Mesothelial cell of epicardium (in vitro differentiated cells): ENCODE data around the gene CDH4. TPM values are rescaled to one million over a fixed set of nuclear protein-coding genes. Genes with fewer than 3 reads are reported as not detected.

Experiments used
- DNase-seq, 2 experiments: peaks; one replicate each; pipeline ENCODE4 v3.0.0; 2021; ENCODE audit warnings: low spot score in 2 of 2; ENCODE audit not compliant: unreplicated experiment in 2 of 2
- H3K27ac Mint-ChIP-seq: 2 replicates; pipeline ENCODE4 v1.8.0; 2021; ENCODE audit warnings: mixed read lengths
- H3K27me3 Mint-ChIP-seq: 2 replicates; pipeline ENCODE4 v1.8.0; 2021; ENCODE audit warnings: low read depth, mixed read lengths
- H3K36me3 Mint-ChIP-seq: 2 replicates; pipeline ENCODE4 v1.8.0; 2021; ENCODE audit warnings: mixed read lengths
- H3K4me1 Mint-ChIP-seq: 2 replicates; pipeline ENCODE4 v1.8.0; 2021; ENCODE audit warnings: mixed read lengths
- H3K4me3 Mint-ChIP-seq: 2 replicates; pipeline ENCODE4 v1.8.0; 2021; ENCODE audit warnings: mild to moderate bottlenecking, moderate library complexity, mixed read lengths
- H3K9me3 Mint-ChIP-seq: 2 replicates; pipeline ENCODE4 v1.8.0; 2021; ENCODE audit warnings: mixed read lengths
- CTCF ChIP-seq: fragments of 200-600 bp; sonication (generic); IDR thresholded peaks from one replicate; pipeline ENCODE4 v1.5.0; 2021; ENCODE audit warnings: antibody characterized with exemption; ENCODE audit not compliant: unreplicated experiment
- total RNA-seq: library from RNA; stranded (reverse); gene quantifications from 3 replicates; pipeline ENCODE4 v1.2.1, GENCODE V29; 2021

The CDH4 gene
- total RNA-seq, 1 donor from 2014 or later = 1.1 TPM

- no peak overlapping the region for H3K27ac Mint-ChIP-seq
- peaks cover 7% of the 10 kb centered on the region for H3K9me3 Mint-ChIP-seq
- no peaks in the 10 kb centered on the region for H3K4me1 Mint-ChIP-seq
- no peak for DNase-seq
- H3K4me3 Mint-ChIP-seq = no peak overlapping the region
- peaks cover 26% of the 10 kb centered on the region for H3K36me3 Mint-ChIP-seq
- no peaks in the 10 kb centered on the region for H3K27me3 Mint-ChIP-seq
- TF ChIP-seq CTCF = no peak
Observed at GRCh38 chr20:61975407-61976129, 723.5 kb downstream of the CDH4 start.

GRCh38 chr20:61976263-61976643, 724.2 kb downstream of the CDH4 start:
- Mint-ChIP-seq H3K4me3 (no peak overlapping the region), H3K9me3 (peaks cover 7% of the 10 kb centered on the region), H3K36me3 (peaks cover 26% of the 10 kb centered on the region), H3K4me1 (no peaks in the 10 kb centered on the region), H3K27ac (no peak overlapping the region), H3K27me3 (no peaks in the 10 kb centered on the region)
- no peak for TF ChIP-seq CTCF
- DNase-seq = no peak

GRCh38 chr20:61976644-61977418, 724.8 kb downstream of the CDH4 start:
- TF ChIP-seq CTCF = no peak
- DNase-seq = no peak
- Mint-ChIP-seq H3K4me3 (no peak overlapping the region), H3K36me3 (peaks cover 25% of the 10 kb centered on the region), H3K9me3 (peaks cover 7% of the 10 kb centered on the region), H3K4me1 (no peaks in the 10 kb centered on the region), H3K27me3 (no peaks in the 10 kb centered on the region), H3K27ac (no peak overlapping the region)

- H3K9me3 Mint-ChIP-seq = peaks cover 3% of the 10 kb centered on the region
- H3K36me3 Mint-ChIP-seq = peaks cover 22% of the 10 kb centered on the region
- DNase-seq = no peak
- TF ChIP-seq CTCF = no peak
- H3K27ac Mint-ChIP-seq = no peak overlapping the region
- no peak overlapping the region for H3K4me3 Mint-ChIP-seq
- no peaks in the 10 kb centered on the region for H3K27me3 Mint-ChIP-seq
- no peaks in the 10 kb centered on the region for H3K4me1 Mint-ChIP-seq
Observed at GRCh38 chr20:61977419-61977786, 725.3 kb downstream of the CDH4 start.

GRCh38 chr20:61978491-61978890, 726.4 kb downstream of the CDH4 start:
- Mint-ChIP-seq H3K27me3 (no peaks in the 10 kb centered on the region), H3K9me3 (no peaks in the 10 kb centered on the region), H3K36me3 (peaks cover 12% of the 10 kb centered on the region), H3K4me3 (no peak overlapping the region), H3K27ac (no peak overlapping the region), H3K4me1 (no peaks in the 10 kb centered on the region)
- TF ChIP-seq CTCF = no peak
- no peak for DNase-seq
